Colonic mucosa (tissue), 4 donors: ENCODE measurements around the gene HHAT. TPM values are rescaled to one million over a fixed set of nuclear protein-coding genes. Genes with fewer than 3 reads are reported as not detected.

Experiments used
- DNase-seq: peaks from one replicate; pipeline ENCODE4 v3.0.0-alpha.2; 2020
- H3K27ac ChIP-seq: fragments of 200-600 bp; one replicate; pipeline ENCODE4 v1.8.0; 2021
- H3K27me3 ChIP-seq: fragments of 200-600 bp; one replicate; pipeline ENCODE4 v1.8.0; 2021
- H3K36me3 ChIP-seq: fragments of 200-600 bp; one replicate; pipeline ENCODE4 v1.8.0; 2021
- H3K4me1 ChIP-seq: fragments of 200-600 bp; one replicate; pipeline ENCODE4 v1.8.0; 2021; ENCODE audit warnings: mild to moderate bottlenecking
- H3K4me3 ChIP-seq: fragments of 200-600 bp; one replicate; pipeline ENCODE4 v1.8.0; 2021
- H3K9ac ChIP-seq, 2 donors: one replicate each; pipeline ENCODE4 v1.7.0; 2013; ENCODE audit warnings: control low read depth in 2 of 2, low read depth in 2 of 2, low read length in 2 of 2
- H3K9me3 ChIP-seq: fragments of 200-600 bp; one replicate; pipeline ENCODE4 v1.8.0; 2021
- intact Hi-C: fragments of 100-400 bp; cut with DNase I; formaldehyde crosslinking; loops from one replicate; pipeline ENCODE4 v1.14.1; 2022
- total RNA-seq, 2 donors: library from RNA; stranded (reverse); fragmentation: NEBNext Ultra II Directional in 1 of 2; extraction: Animal tissue kit (Norgen Biotek cat#: 25700) in 1 of 2; gene quantifications; one replicate each; pipeline ENCODE4 v1.2.1, GENCODE V29; 2021
- TF ChIP-seq, protein P1 (sequence below): fragments of 200-600 bp; IDR thresholded peaks from one replicate; pipeline ENCODE4 v1.8.0; 2022; ENCODE audit warnings: antibody characterized with exemption, mild to moderate bottlenecking
- donor health status: healthy.
- donor health status: DM: no; HTN: no; CAD: no.
- donor health status: DM: no; HTN: no; CAD: no.

Gene HHAT
- total RNA-seq, 2 donors from 2014 or later = 3.2 to 4.9 TPM

DNA sequence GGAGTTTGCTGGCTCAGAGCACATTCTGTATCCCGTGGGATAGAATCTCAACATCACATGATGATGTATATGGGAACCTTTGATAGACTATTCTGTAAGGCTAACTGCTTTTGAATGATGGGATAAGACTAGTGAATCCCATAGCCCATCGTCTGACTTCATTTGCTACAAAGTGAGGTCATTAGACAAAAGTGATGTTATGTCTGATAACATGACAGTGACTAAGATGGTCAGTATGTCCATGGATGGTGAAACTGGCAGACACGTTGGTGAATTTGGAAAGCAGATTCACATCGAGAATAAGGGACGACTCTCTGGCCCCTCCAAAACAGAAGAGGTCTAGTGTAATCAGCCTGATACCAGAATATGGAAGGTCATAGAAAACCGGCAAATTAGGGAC is 108.4 kb downstream of the HHAT start:
- Histone ChIP-seq H3K4me3 (no peak overlapping the region), H3K4me1 (no peaks in the 10 kb centered on the region), H3K27me3 (no peaks in the 10 kb centered on the region), H3K9ac (no peak overlapping the region), H3K27ac (no peak overlapping the region), H3K9me3 (no peaks in the 10 kb centered on the region), H3K36me3 (no peaks in the 10 kb centered on the region)
- DNase-seq = no peak
- TF ChIP-seq, protein P1, sequence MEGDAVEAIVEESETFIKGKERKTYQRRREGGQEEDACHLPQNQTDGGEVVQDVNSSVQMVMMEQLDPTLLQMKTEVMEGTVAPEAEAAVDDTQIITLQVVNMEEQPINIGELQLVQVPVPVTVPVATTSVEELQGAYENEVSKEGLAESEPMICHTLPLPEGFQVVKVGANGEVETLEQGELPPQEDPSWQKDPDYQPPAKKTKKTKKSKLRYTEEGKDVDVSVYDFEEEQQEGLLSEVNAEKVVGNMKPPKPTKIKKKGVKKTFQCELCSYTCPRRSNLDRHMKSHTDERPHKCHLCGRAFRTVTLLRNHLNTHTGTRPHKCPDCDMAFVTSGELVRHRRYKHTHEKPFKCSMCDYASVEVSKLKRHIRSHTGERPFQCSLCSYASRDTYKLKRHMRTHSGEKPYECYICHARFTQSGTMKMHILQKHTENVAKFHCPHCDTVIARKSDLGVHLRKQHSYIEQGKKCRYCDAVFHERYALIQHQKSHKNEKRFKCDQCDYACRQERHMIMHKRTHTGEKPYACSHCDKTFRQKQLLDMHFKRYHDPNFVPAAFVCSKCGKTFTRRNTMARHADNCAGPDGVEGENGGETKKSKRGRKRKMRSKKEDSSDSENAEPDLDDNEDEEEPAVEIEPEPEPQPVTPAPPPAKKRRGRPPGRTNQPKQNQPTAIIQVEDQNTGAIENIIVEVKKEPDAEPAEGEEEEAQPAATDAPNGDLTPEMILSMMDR = no peak
- intact Hi-C loops = no loop called here

DNA sequence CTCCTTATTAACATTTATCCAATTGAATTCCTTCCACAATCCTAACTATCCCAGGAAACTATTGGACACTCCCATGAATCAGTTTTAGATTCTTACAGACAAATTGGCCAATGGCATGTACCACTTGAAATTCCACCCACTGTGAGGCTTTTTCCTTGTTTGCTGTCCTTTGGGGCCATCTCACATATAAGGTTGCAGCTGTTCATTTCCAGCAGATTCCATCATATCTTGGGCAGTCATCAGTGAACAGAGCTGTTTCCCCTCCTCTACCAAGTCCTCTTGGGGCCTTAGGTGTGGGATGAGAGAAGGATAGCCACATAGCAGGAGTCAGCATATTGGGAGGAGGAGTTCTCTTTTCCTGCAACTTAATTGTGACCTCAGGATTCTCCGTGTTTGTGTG is 109.1 kb downstream of the HHAT start:
- no peaks in the 10 kb centered on the region for H3K36me3 ChIP-seq
- intact Hi-C loops = no loop called here
- H3K9ac ChIP-seq = no peak overlapping the region
- no peaks in the 10 kb centered on the region for H3K27me3 ChIP-seq
- H3K27ac ChIP-seq = no peak overlapping the region
- no peaks in the 10 kb centered on the region for H3K9me3 ChIP-seq
- H3K4me3 ChIP-seq = no peak overlapping the region
- DNase-seq = no peak
- H3K4me1 ChIP-seq = no peaks in the 10 kb centered on the region
- TF ChIP-seq, protein P1 = no peak

DNA sequence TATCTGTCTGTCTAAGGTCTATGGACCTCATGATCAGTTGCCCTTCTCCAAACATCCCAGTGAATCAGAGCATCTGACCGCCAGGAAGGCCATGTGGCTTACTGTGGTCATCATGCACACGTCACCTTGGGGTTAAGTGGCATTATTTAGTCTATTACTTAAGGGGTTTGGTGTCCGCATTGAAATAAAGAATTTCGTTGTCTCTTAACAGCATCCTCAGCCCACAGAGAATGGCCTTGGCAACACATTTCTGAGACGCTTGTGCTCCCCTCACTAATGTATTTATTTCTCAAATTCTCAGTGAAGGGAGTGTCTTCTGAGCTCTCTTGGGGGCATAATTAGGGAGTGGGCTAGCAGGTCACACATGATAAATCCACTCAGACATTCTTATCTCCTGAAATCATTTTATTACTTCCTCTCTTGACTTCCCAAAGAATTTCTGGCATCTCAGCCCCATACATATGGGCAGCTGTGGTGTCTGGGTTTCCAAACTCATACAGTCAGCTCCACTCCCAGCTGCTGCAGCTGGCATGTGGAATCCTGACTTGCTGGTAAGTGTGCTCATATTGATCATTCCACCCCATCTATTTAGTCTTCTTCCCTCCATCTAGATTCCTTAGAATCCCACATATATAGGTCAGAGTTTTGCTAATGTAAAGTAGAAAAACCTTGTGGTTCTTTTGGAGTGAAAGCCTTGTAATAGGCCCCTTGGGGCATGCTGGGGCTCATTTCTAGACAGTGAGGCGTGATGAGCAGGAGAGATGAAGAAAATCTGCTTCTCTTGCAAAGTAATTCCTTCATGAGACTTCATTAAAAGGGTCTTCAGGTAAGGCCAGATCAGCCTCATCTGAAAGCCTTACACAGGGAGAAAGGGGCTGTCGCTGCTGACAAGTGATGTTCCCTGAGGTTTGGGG is 110.5 kb downstream of the HHAT start:
- TF ChIP-seq, protein P1 = no peak
- H3K9ac ChIP-seq = no peak overlapping the region
- no peaks in the 10 kb centered on the region for H3K27me3 ChIP-seq
- intact Hi-C loops = no loop called here
- H3K9me3 ChIP-seq = no peaks in the 10 kb centered on the region
- H3K36me3 ChIP-seq = no peaks in the 10 kb centered on the region
- DNase-seq = no peak
- H3K27ac ChIP-seq = no peak overlapping the region
- H3K4me1 ChIP-seq = no peaks in the 10 kb centered on the region
- no peak overlapping the region for H3K4me3 ChIP-seq

DNA sequence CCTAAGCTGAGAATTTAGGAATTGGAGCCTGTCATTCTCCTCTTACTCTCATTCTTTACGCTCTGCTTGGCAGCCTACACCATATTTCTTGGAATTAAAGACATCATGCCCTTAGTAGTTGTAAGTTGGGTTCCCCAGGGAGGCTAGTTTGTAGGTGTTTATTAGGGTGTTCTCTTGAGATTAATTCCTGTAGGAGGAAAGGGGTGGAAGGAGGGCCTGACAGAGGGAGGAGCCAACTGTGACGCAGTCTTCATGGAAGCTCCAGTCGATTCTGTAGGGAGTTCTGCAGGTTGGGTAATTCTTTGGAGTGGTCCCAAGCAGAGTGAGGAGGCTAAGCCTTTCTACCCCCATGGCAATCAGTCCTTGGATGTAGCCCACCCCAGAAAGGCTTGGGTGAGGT is 111.4 kb downstream of the HHAT start:
- no peak overlapping the region for H3K27ac ChIP-seq
- no peak overlapping the region for H3K4me3 ChIP-seq
- intact Hi-C loops = no loop called here
- no peaks in the 10 kb centered on the region for H3K9me3 ChIP-seq
- TF ChIP-seq, protein P1 = no peak
- no peak overlapping the region for H3K9ac ChIP-seq
- no peaks in the 10 kb centered on the region for H3K27me3 ChIP-seq
- no peak for DNase-seq
- no peaks in the 10 kb centered on the region for H3K36me3 ChIP-seq
- H3K4me1 ChIP-seq = no peaks in the 10 kb centered on the region

DNA sequence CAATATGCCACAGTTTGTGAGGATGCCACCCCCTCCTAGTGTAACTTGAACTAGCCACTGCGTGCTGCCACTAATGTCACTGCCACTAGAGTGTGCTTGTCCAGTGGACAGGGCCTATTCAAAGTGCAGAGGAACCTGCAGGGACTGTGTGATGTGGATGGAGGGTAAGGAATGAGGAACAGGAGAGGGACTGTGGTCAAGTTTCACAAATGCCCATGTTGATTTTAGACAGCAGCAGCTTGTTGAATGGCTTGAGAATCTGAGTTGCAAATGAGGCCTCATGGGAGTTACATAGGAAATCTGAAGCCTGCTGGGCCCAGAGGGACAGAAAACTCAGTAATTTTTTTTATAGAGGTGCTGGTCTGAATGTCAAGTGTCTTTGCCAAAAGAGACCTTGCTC is 112.3 kb downstream of the HHAT start:
- Histone ChIP-seq H3K4me1 (no peaks in the 10 kb centered on the region), H3K4me3 (no peak overlapping the region), H3K27ac (no peak overlapping the region), H3K36me3 (no peaks in the 10 kb centered on the region), H3K9ac (no peak overlapping the region), H3K9me3 (no peaks in the 10 kb centered on the region), H3K27me3 (no peaks in the 10 kb centered on the region)
- no peak for DNase-seq
- intact Hi-C loops = no loop called here
- TF ChIP-seq, protein P1 = no peak
